GM19438 (cell line): ENCODE results near the gene SVEP1.
A peak's percentile ranks its signal among the peaks of the same experiment; 100 is the strongest.

ENCODE experiments used
- ATAC-seq: cut with Tn5 transposase; IDR thresholded peaks from one replicate; pipeline ENCODE4 v1.9.1; 2021; ENCODE audit warnings: low read depth; ENCODE audit not compliant: unreplicated experiment

SVEP1 gene

GRCh38 chr9:110330484-110331105, 248.9 kb downstream of the SVEP1 start:
- no peak for ATAC-seq

DNA sequence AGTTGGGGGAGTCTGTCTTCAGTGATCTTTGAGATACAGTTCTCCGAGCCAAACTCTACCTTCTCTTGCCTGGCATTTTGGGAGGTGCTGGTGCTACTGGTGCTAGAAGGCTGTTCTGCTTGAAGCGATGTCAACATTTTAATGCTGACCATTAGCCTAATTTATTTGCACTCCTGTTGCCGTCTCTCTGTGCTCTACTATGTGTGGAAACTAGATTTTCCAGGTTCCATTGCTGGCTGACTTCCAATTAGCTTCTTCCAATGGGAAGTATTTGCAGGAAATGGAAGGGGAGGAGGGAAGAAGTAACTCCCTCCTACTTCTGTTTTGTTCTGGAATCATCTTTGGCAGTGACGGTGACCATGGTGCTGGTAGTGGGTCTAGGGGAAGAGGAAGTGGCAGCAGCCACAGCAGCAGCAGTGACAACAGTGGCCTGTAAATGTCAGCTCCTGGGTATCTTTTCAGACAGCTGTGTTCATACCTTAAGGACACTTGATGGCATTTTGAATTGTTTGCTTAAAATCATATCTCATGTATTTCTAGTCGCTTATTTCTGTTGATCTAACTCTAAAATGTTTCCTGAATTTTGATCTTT, 249.8 kb downstream of the SVEP1 start:
- ATAC-seq = no peak

GRCh38 chr9:110328763-110329162, 250.8 kb downstream of the SVEP1 start:
- no peak for ATAC-seq

- ATAC-seq = no peak
Measured at GRCh38 chr9:110327716-110328115, 251.8 kb downstream of the SVEP1 start.

DNA sequence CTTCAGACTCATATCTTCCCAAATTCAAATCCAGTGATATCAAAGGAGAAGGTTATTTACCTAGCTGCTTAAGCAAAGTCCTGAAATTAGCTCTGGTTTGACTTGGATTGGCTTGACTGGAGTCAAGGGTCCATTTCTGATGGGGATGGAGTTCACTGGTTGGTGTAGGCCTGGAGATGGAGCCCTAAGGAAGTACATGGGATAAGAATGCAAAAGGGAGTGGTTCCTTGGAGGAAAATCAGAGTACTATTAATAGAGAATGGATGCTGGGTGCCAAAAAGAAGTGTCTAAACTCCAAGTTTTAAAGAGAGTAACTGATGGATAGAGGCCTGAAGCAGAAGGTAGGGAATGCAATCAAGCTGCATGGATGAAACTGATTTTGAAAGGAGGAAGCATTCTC, 255.7 kb downstream of the SVEP1 start:
- no peak for ATAC-seq

DNA sequence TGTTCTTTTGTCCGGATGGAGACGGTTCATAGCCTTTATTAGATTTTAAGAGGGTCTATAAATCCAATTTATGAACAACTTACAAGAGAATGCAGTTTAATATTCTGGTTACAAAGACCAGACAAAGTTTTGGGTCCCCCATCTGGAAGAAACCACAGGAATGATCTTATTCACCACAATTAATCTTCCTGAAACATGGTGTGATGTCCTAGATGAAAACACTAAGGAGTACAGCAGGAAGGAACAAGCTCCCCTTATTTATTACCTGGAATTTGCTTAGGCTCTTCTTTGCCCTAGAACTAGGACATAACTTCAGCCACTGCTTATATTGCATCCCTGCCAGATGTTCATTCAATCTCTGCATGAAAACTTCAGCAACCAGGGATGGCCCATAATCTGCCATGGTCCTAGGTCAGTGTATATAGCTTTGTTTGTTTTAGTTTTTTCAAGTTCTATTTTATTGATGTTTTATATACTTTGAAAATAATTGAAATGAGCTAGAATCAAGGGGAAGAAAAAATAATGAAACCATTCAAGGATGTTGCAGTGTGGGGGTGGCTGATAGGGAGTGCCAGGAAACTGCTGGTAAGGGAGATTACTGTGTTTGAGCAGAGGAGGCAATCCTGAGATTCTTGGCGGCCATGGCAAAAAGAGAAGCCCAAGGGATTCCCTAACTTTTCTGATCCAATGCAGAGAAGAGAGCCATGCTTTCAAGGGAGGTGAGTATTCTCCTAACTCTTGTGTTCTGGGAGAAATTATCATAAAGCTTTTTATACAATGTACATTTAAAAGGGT, 258.7 kb downstream of the SVEP1 start:
- ATAC-seq = no peak

DNA sequence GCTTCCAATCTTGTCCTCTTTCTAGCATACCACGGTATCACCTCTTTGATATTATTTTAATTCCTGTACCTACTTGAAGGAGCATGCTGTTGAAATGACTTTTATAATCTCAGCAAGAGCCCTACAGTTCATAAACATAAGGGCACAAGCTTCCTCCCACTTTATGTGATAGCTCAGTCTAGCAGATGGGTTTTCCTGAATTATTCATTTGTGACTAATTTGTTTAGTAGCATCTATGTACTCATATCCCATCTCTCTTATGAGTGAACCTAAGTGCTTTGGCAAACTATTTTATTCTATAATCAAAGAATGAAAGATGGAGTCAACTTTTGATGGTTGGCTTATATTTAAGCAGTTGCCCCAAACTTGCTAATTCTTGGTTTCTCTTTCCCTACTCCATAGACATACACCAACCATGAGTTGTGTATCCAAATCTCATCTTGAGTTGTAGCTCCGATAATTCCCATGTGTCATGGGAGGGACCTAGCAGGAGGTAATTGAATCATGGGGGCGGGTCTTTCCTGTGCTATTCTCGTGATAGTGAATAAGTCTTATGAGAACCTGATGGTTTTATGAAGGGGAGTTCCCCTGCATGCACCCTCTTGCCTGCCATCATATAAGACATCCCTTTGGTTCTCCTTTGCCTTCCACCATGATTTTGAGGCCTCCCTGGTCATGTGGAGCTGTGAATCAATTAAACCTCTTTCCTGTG, 259.6 kb downstream of the SVEP1 start:
- ATAC-seq = no peak

DNA sequence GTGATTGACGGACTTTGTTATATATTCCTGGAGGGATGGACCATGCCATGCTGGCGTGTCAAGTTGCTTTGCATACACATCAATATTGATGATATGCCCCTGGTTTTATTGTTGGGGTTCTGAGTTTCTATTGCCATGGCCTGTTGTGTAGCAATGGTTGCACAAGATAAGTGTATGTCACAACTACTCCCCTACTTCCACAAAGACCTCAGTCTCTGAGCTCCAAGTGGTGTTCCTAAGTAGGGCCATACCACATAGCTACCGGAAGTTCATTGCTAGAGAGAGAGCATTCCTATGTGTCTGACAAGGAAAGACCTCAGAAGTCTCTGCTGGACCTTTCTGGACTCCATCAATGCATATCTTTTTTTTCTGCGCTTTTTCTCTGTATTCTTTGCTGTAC, 261.6 kb downstream of the SVEP1 start:
- ATAC-seq = no peak

GRCh38 chr9:110316261-110317075, 263.1 kb downstream of the SVEP1 start:
- ATAC-seq = peak; percentile 98
